ENCODE results near the gene BMF. TPM values are rescaled to one million over a fixed set of nuclear protein-coding genes. Genes with fewer than 3 reads are reported as not detected.

Gene BMF
- total RNA-seq, 2 donors from 2014 or later, result 13.1 to 32.5 TPM

DNA sequence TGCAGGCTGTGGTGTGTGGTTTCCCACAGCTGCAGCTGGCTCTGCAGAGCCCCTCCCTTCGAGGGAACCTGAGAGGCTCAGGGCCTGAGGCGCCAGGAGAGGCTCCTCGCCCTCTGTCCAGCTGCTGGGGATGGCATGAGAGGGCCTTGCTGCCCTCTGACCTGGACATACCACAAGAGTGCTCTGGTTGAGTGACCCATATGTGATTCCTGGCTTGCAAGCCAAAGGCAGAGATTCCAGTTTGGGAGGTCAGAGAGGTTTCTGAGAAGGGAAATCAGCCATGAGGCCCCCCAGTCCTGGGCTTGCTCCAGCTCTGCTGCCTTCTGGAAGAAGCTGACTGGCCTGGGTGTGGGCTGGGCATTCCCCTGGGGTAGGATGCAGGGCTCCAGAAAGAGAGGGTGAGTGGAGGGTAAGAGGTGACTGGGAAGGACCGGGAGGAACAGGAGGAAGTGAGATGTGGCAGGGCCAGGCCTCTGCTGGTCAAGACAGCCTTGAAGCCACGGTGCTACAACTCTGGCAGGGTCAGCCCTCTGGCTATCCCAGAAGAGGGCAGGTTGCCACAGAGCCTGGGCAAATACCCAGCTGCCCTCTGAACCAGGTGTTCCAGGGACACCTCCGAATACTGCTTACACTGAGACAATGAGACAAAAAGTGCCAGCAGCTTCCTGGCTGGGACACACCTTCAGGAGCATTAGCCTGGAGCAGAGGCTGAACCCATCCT, 53.7 kb downstream of the BMF start:
- DNase-seq (ENCODE audit: low spot score) (no peak), ATAC-seq (ENCODE audit: insufficient number of reproducible peaks, low FRiP score, low read depth) (no peak)
- no peak overlapping the region for H3K27ac ChIP-seq
- no peak for TF ChIP-seq CTCF (IDR thresholded peaks at IDR 0.05)
- no peaks in the 10 kb centered on the region for H3K36me3 ChIP-seq
- no peaks in the 10 kb centered on the region for H3K27me3 ChIP-seq (replicated peaks; ENCODE audit: insufficient read depth)
- H3K9me3 ChIP-seq, result no peaks in the 10 kb centered on the region
- no peak overlapping the region for H3K4me3 ChIP-seq
- peaks cover 0 to 3% of the 10 kb centered on the region in 2 donors for H3K4me1 ChIP-seq (ENCODE audit: control insufficient read depth in 1 of 2, low read depth in 2 of 2)

- no peaks in the 10 kb centered on the region for H3K36me3 ChIP-seq
- DNase-seq (ENCODE audit: low spot score), result no peak
- peaks cover 0 to 3% of the 10 kb centered on the region in 2 donors for H3K4me1 ChIP-seq (ENCODE audit: control insufficient read depth in 1 of 2, low read depth in 2 of 2)
- no peak for TF ChIP-seq CTCF (IDR thresholded peaks at IDR 0.05)
- no peak for ATAC-seq (ENCODE audit: insufficient number of reproducible peaks, low FRiP score, low read depth)
- H3K27me3 ChIP-seq (replicated peaks; ENCODE audit: insufficient read depth), result no peaks in the 10 kb centered on the region
- H3K27ac ChIP-seq, result no peak overlapping the region
- H3K9me3 ChIP-seq, result no peaks in the 10 kb centered on the region
- no peak overlapping the region for H3K4me3 ChIP-seq
These were observed 54.1 kb downstream of the BMF start for GRCh38 chr15:40054605-40054854.

DNA sequence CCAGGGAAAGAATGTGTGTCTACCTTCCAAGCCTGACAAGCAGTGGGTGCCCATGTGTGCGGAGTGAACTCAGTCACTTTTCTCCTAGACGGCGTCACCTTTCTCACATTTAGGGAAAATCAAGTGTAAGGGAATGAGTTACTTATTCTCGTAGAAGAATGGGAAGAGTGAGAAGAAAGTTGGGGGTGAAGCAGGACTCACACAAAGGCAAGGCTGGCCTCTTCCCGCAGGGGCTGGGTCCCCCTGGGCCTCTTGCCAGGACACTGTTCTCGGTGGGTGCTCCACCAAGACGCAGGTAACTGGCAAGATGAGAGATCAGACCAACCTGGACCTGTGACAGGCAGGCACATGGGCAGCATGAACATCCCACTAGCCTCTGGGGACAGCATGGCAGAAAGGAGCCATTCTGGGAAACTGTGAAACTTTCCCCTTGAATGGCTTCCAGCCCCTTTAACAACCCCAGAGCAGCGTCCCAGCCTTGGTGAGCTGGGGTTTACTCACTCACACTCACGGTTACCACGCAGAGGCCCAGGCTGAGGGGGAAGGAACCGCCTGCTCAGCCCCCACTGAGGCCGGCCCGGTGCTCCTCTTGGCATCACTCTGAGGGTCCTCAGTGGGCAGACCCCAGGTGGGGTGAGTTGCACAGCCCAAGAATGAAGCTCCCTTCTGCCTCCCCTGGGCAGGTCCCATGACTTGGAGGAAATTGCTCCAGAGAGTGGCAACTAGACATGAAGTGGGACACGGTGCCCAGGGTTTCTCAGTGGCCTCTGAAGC, 54.7 kb downstream of the BMF start:
- Histone ChIP-seq H3K4me3 (no peak overlapping the region), H3K27me3 (replicated peaks; ENCODE audit: insufficient read depth) (no peaks in the 10 kb centered on the region), H3K27ac (no peak overlapping the region), H3K4me1 (ENCODE audit: control insufficient read depth in 1 of 2, low read depth in 2 of 2) (peaks cover 0 to 3% of the 10 kb centered on the region in 2 donors), H3K36me3 (no peaks in the 10 kb centered on the region), H3K9me3 (no peaks in the 10 kb centered on the region)
- DNase-seq (ENCODE audit: low spot score) (no peak), ATAC-seq (ENCODE audit: insufficient number of reproducible peaks, low FRiP score, low read depth) (no peak)
- TF ChIP-seq CTCF (IDR thresholded peaks at IDR 0.05), result no peak

DNA sequence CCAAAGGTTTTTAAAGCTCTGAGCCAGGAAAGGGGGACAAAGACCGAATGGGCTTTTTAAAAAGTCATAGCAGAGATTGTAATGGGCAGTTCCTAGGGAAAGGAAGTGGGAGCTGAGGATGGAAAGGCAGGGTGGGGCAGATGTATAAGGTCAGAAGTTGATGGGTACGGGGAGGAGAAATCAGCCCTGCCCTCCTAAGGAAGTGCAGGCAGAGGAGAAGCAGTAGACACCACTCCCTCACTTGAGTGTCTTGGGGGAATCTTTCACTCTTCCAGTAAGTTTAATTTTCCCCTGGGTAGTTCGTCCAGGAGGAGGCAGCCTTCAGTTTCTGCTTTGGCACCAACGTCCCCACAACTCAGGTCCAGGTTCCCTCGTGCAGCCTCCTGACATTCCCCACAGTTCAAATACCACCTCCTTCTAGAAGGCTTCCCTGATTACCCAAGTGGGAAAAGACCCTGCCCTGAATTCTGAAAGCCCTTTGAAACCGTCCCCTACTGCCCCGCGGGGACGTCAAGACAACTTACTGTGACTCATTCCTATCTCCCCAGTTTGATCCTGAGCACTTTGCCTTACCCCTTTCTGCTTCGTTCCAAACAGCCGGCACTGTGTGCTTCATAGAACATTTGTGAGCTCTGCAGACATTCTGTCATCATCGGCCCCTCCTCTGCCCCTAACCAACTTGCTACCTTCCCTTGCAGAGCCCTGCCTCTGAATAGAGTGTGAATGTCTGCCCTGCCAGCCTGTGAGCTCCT, 55.4 kb downstream of the BMF start:
- TF ChIP-seq CTCF (IDR thresholded peaks at IDR 0.05), result no peak
- Histone ChIP-seq H3K27ac (no peak overlapping the region), H3K9me3 (no peaks in the 10 kb centered on the region), H3K36me3 (no peaks in the 10 kb centered on the region), H3K27me3 (replicated peaks; ENCODE audit: insufficient read depth) (no peaks in the 10 kb centered on the region), H3K4me3 (no peak overlapping the region), H3K4me1 (ENCODE audit: control insufficient read depth in 1 of 2, low read depth in 2 of 2) (peaks cover 0 to 3% of the 10 kb centered on the region in 2 donors)
- no peak for ATAC-seq (ENCODE audit: insufficient number of reproducible peaks, low FRiP score, low read depth)
- DNase-seq (ENCODE audit: low spot score), result no peak

DNA sequence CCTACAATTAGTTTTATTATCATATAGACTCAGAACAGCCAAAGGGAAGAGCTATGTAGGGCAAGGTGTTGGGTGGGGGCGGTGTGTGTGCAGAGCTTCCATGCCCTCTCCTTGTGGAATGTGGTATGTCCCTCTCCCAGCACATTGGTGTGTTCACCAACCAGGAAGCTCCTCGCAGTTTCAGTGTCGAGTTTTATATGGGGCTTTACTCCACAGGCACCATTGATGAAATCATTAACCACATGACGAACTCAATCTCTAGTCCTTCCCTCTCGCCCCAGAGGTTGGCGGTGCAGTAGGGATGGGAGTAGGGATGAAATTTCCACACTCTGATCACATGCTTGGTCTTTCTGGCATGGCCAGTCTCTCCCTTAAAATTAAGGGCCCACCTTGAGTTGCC, 56.1 kb downstream of the BMF start:
- no peak for DNase-seq (ENCODE audit: low spot score)
- TF ChIP-seq CTCF (IDR thresholded peaks at IDR 0.05), result no peak

More for the DNA sequence above, 56.1 kb downstream of the BMF start:
- Histone ChIP-seq H3K9me3 (no peaks in the 10 kb centered on the region), H3K36me3 (no peaks in the 10 kb centered on the region), H3K4me3 (no peak overlapping the region), H3K4me1 (ENCODE audit: control insufficient read depth in 1 of 2, low read depth in 2 of 2) (peaks cover 0 to 6% of the 10 kb centered on the region in 2 donors), H3K27ac (no peak overlapping the region), H3K27me3 (replicated peaks; ENCODE audit: insufficient read depth) (no peaks in the 10 kb centered on the region)
- no peak for ATAC-seq (ENCODE audit: insufficient number of reproducible peaks, low FRiP score, low read depth)

All from thoracic aorta (tissue), 2 donors.